Islet precursor cell (in vitro differentiated cells): ENCODE measurements around the gene NXNL1.
A peak's percentile ranks its signal among the peaks of the same experiment; 100 is the strongest.

ENCODE experiments used
- DNase-seq: peaks from one replicate; pipeline ENCODE4 v3.0.0-alpha.2; 2018

NXNL1 gene

DNA sequence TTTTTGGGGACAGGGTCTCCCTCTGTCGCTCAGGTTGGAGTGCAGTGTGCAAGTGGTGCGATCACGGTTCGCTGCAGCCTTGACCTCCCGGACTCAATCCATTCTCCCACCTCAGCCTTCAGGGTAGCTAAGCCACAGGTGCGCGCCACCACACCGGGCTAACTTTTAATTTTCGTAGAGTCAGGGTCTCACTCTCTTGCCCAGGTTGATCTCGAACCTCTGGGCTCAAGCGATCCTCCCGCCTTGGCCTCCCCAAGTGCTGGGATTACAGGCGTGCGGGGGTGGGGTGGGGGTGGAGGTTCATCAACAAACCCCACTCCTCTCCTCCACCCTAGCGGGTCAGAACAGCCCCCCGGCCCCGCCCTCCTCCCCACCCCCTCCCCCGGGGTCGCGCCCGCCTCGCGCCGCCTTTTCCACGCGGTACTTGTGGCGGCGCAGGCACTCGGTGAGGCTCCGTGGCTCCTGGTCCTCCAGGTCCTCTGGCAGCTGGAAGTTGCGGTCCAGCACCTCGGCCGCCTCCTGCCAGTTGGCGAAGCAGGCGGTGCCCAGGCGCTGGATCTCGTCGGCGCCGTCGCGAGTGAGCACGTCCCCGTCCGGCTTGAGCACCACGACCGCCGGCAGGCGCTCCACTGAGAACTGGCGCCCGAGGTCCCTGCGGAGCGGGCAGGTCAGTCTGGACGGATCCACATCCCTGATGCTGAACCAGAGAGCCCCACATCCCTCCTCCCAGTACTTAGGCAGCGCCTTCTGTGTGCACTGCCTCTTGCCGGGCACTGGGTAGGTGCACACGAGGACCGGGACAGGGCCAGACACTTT lies 5.2 kb downstream of the NXNL1 start:
- peak; percentile 57 for DNase-seq

DNA sequence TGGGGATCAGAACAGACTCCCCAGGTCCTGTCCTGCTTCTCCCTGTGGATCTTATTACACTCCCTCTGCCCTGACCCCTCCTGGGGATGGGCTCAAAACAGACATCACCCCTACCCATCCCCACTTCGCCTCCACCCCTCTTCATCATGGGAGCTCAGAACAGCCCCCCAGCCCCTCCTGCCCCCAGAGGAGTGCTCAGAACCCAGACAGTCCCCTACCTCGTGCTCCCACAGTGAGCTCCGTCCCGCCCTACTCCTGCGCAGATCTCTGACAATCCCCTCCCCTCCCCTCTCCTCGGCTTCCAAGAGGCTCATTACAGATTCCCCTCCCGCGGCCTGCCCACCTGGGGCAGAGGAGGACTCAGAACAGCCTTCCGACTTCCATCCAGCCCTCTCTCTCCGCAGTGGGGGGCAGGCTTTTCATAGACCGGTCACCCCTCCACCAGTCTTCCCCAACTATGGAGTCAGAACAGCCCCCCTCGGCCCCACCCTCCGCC lies 6.1 kb downstream of the NXNL1 start:
- no peak for DNase-seq

DNA sequence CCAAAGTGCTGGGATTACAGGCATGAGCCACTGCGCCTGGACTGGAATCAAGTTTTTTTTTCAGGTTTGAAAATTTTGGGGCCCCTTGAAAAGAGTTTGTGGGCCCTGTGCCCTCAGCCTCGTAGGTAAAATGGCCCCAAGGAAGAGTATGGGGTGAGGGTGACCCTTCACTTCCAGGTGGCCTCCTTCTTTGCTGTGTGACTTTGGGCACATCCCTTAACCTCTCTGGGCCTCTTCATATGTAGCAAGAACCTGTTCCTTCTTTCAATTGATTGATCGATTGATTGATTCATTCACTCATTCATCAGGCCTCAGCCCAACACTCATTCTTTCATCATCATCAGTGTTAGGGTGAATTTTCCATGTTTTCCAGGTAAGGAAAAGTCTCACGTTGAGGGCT lies 8.9 kb downstream of the NXNL1 start:
- no peak for DNase-seq

DNA sequence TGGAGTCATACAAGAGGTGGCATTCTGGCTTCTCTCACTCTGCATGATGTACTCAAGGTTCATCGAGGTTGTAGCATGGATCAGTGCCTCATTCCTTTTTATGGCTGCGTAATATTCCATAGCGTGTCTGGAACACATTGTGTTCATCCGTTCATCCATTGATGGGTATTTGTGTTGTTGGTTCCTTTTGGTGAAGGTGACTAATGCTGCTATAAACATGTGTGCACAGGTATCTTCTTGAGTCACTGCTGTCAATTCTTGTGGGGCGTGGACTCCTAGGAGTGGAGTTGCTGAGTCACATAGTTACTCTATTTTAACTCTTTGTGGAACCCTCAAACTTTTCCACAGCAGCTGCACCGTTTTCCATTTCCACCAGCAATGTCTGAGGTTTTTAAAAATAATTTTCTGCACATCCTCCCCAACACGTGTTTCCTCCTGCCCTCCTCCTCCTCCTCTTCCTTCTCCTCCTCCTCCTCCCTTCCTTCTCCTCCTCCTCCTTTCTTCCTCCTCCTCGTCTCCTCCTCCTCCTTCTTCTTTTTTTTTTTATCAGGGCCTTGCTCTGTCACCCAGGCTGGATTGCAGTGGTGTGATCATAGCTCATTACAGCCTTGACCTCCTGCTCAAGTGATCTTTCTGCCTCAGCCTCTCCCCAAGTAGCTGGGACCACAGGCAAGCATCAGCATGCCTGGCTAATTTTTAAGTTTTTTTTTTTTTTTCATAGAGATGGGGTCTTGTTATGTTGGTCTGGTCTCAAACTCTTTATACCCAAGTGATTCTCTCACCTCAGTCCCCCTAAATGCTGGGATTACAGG lies 10.3 kb downstream of the NXNL1 start:
- no peak for DNase-seq

DNA sequence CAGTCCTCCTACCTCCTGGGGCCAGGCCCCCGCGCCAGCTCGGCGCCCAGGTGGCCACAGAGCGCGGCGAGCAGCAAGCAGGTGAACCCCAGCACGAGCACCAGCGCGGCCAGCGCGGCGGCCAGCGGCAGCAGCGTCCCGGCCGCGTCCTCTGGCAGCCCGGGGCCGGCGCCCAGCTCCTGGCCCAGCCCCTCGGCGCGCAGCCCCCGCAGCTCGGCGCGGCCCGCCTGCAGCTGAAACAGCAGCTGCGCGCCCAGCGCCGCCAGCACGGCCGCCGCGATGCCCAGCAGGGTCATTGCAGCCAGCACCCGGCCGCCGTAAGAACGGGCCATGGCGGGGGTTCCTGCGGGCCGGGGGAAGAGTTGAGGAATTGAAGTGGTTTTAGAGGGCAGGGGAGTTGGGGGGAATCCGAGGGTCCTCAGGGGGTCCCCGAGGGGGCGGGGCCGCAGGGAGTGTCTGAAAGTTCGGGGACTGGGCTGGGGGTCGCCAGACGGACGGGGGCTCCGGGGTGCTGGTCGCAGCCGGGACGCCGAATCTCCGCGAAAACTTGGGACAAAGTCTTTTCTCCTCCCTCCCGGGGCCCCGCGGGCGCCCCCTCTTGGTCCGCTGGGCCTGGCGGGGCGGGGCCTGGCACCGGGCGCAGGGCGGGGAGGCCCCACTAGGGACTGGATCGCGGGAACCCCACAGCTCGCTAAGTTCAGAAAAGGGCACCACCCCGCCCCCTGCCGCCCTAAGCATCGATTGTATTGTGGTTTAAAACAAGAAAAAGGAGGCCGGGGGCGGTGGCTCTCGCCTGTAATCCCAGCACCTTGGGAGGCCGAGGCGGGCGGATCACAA lies 12.4 kb downstream of the NXNL1 start, which contains the start of gene TMEM221:
TSS of gene TMEM221 (minus strand) at position 538 of the 837 bp plus-strand sequence. CDS start at position 332, 206 bp downstream.
- DNase-seq, result peak; percentile 69

DNA sequence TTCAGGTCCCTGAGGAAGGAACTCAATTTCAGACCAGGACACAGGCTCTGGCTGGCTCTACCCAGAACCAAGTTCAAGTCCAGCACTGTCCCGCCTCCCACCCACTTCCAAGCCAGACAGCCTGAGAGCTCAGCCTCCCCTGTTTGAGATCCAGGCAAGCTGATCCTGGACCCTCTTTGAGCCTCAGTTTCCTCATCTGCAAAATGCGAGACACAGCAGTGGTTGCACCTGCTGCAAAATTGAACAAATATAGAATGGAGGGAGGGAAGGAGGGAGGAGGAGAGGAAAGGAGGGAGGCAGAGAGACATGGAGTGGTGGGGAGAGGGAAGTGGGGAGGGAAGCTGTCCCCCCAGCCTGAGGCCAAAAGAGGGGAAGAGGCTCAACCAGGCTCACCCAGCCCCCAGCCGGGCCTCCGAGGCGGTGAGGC lies 13.0 kb downstream of the NXNL1 start:
- no peak for DNase-seq

DNA sequence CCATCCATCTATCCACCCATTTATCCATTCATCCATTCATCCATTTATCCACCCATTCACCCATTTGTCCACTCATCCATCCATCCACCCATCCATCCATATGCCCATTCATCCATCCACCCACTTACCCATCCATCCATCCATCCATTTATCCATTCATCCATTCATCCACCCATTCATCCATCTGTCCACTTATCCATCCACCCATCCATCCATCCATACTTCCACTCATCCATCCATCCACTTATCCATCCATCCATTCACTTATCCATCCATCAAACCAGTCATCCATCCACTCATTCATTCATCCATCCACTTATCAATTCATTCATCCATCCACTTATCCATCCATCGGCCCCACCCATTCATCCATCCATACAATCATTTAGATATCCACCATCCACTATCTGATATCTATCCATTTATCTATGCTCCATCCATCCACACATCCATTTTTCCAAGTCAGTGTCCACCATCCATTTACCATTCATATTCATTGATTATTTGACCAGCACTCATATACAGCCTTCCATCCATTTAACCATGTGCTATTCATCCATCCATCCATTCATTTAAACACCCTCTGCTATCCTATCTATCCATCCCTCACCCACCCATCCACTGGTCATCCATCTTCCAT lies 15.1 kb downstream of the NXNL1 start:
- no peak for DNase-seq

DNA sequence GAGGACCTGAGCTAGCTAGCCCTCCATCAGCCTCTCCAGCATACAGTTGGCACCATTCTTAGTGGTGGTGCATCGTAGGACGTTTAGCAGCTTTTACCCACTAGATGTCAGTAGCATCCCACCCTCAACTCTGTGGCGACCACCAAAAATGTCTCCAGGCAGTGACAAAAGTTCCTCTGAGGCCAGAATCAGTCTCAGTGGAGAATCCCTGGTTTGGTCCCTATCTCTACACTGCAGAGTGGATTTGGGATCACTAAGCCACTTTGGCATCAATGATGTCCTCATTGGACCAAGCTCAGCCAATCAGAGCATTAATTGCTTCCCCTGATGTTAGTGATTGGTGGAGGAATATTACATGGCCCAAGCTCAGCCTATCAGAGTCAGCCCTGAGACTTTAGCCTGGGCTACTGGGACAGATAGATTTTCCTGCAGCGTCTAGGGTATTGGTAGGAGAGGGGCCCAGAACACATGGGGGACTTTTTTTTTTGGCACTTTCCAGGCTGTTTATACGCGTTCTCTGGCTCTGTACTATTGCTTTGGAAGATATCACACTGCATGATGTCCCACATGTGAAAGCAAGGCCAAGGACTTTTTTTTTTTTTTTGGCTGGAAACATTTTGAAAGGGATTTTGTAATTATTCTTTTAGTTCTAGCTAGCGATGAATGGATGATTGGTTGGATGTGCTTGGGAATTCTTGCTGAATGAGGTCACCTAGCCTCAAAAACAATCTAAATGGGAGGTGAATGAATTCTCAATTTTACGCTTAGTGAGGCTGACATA lies 19.3 kb downstream of the NXNL1 start:
- DNase-seq, result peak; percentile 57

DNA sequence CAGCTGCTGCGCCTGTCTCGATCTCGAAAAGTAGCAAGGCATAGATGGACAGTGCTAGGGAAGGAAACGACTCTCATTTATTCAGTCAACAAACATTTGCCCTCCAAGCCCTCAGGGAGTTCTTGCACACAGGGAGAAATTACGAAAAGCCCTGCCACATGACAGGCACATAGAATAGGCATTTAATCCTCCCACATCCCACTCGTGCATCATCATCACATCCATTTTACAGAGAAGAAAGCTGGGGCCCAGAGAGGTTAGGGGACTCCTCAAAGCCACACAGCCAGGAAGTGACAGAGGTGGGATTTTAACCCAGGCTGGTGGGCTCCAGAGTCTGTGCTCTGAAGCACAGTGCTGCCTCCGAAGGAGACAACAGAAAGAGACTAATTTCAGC lies 23.9 kb downstream of the NXNL1 start:
- no peak for DNase-seq

DNA sequence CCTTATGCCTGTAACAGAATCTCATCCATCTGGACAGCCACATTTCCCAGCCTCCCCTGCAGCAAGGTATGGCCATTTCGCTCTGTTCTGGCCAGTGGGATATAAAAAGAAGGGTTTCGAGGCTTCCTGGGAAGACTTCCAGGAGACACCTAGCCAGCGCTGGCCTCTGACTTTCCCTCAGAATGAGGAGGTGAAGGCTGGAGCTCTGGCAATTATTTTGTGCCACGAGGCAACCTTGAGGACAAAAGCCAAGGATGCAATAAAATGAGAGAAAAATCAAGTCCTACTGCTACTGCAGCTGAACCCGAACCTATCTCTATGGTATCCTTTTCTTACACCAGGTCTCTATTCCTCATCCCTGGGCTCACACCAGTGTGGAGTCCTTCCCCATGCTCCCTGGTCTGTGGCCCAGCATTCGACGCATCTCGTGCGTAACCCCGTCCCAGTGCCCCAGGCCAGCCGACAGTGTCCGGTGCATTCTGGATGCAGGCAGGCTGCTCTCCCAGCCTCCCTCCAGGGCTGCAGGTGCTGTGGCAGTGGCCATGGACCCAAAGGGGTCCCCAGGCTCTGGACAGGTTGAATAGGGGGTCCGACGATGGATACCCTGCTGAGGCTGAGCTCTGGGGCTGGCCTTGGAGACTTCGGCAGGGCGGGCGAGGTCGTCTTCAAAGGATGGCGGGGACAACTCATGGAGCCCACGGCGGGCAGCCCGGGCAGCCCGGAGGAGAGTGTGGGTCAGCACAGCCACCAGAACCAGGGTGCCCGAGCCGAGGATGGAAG lies 24.4 kb downstream of the NXNL1 start:
- no peak for DNase-seq

DNA sequence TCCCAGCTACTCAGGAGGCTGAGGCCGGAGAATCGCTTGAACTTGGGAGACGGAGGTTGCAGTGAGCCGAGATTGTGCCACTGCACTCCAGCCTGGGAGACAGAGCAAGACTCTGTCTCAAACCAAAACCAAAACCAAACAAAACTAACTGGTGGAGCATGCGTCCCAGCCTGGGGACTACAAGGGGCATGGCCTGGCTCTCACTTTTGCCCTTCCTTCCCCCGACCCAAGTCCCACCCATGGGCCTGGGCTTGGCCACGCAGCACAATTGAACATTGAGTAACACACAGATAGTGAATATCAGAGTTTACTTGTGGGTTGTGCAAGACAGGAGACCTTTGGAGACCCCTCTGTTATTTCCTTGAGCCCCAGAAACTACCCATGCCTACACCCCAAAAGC lies 25.5 kb downstream of the NXNL1 start:
- no peak for DNase-seq

DNA sequence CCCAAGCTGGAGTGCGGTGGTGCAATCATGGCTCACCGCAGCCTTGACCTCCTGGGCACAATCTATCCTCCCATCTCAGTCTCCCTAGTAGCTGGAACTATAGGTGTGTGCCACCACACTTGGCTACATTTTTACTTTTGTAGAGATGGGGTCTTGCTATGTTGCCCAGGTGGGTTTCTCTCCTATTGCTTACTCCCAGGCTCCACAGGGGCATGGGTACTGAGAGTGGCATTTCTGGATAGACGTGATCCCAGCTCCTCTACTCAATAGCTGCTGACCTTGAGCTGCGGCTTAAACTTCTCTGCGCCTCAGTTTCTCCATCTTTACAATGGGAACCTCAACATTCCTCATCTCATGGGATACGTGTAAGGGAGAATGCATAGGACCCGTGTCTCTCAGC lies 29.3 kb downstream of the NXNL1 start:
- DNase-seq, result no peak

DNA sequence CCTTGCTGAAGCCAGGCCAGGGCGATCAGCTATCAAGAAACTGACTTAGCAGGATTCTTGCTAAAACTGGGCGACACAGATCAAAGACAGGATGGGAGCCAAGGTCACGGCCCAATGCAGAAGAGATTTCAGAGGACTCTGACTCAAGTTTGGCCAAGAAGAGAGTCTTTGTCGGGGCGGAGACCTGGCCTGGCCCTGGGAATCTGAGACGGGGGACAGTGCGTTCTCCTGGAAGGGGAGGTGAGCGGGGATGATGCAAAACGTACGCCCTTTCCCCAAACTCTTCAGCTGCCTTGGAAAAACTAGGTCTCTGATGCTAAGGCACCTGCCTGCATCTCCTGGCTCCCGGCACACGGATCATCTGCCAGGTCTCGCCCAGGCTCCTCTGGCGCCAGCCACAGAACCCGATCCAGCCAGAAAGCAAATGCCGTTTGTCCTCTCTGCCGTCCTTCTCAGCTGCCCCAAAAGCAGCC lies 31.0 kb downstream of the NXNL1 start:
- DNase-seq, result no peak

DNA sequence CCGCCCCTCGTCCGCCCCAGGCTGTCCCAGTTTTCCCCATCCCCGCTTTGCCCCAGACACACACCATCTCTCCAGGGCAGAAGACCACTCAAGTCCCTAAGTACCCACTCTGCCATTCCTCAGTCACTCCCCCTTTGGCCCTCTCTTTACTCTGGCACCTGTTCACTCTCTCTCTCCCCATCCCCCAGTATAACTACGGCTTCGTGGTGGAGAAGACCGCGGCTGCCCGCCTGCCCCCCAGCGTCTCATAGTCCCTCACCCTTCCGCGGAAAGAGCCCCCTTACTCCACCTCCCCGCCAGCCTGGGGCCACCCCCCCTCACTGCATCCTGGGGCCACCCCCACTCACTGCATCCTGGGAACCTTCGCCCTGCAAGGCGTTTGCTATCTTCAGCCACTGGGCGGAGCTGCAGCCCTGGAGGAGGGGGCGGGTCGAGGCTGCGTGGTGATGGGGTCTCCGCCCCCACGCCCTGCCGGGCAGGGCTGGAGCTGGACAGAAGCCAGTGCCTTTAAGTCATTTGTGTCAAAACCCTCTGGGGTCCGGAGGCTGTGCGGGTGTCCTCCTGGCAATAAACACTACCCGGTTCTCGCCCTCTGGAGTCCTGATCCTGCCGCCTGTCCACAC lies 35.9 kb downstream of the NXNL1 start:
- peak; percentile 94 for DNase-seq

DNA sequence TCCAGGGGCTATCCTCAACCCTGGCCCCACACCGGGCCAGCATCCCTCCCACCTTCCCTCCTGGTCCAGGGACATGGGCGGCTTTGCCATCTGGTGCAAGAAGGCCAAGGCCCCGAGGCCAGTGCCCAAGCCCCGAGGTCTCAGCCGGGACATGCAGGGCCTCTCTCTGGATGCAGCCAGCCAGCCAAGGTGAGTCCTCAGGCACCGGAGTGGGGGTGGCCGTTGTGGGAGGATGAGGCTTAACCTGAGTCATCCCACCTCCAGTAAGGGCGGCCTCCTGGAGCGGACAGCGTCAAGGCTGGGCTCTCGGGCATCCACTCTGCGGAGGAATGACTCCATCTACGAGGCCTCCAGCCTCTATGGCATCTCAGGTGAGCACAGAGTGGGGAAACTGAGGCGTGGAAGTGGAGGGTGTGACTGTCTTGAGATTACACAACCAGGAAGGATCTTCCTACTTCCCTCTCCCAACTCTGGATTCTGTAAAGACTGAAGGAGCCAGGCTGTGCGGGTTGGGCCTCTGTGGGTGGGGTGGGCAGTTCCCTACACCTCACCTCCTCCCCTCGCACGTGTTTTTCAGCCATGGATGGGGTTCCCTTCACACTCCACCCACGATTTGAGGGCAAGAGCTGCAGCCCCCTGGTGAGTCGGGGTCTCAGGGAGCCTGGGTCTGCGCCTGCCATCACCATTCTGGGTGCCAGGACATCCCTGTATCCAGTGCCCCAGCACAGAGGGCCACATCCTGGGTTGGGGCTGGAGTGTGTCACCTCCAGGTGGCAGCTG lies 37.1 kb downstream of the NXNL1 start:
- DNase-seq, result no peak

DNA sequence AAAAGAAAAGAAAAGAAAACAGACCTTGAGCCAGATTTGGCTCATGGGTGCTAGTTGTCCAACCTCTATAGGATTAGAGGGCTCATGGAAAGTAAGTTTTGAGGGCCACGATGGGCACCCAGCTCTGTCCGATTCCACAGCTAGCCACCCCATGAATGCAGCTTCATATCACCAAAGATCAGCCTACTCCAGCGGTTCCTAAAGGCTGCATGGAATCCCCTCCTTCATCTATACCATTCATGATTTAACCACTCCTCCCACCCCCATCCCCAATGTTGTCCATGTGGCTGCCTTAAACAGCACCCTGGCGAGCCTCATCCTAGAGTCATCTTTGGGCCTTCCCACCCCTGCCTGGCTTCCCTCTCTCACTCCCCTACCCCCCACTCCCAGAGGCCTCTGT lies 38.8 kb downstream of the NXNL1 start:
- no peak for DNase-seq

DNA sequence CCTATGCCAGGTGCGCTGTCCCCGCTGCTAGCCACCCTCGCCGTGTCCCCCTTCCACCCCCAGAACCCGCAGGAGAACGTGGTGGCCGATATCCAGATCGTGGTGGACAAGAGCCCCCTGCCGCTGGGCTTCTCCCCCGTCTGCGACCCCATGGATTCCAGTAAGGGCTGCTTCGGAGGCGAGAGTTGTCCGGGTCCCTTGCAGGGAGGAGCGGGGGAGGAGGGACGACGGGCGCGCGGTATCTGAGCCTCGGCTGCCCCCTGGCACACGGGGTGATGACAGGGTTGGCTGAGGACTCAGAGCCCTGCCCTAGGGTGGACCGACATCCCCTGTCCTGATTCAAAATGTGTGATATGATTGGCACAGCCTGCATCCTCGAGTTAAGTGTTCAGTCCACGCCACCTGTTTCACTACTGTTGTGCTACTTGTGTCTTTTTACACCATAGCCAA lies 40.2 kb downstream of the NXNL1 start:
- DNase-seq, result peak; percentile 56

DNA sequence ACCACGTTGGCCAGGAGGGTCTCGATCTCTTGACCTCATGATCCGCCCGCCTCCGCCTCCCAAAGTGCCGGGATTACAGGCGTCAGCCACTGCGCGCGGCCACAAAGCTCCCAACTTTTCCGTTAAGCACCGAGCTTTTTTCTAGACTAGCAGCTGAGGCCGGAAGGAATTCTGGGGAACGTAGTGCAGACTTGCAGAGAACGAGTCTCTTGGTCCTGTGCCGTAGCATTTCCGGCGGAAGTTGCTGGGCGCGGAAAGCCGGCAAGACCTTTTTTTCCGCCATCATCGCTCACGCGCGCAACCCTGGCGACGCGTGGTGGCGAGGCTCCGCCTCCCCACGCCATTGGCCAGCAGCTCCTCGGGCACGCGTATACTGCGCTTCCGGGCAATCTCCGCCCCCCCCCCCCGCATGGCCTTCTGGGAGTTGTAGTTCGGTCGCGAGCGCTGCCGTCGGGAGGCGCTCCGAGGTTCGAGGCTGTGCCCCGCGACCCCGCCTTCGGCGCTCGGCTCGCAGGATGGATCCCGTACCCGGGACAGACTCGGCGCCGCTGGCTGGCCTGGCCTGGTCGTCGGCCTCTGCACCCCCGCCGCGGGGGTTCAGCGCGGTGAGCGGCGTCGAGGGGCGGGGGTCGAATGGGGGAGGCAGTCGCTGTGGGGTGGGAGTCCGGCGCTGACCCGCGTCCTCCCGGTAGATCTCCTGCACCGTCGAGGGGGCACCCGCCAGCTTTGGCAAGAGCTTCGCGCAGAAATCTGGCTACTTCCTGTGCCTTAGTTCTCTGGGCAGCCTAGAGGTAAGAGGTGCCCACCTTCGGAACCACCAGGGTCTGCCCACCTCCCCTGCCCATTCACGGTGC lies 40.9 kb downstream of the NXNL1 start, which contains the start of gene MVB12A:
TSS of gene MVB12A (plus strand) at position 427 of the 854 bp plus-strand sequence. CDS start at position 516, 89 bp downstream.
- DNase-seq, result peak; percentile 99
